Breast epithelium (tissue), 3 donors: ENCODE data around the gene CPA5.

Source experiments
- CTCF ChIP-seq, 3 donors: fragments of 450-650 bp; IDR thresholded peaks; one replicate each; pipeline ENCODE4 v1.5.1; 2016 to 2017; ENCODE audit warnings: antibody characterized with exemption in 3 of 3, mild to moderate bottlenecking in 3 of 3, moderate library complexity in 3 of 3
- POLR2AphosphoS5 ChIP-seq, 3 donors: sonication (generic); formaldehyde crosslinking; IDR thresholded peaks; one replicate each; pipeline ENCODE4 v1.6.1; 2017; ENCODE audit warnings: antibody characterized with exemption in 3 of 3

GRCh38 chr7:130415006-130415405, 70.4 kb downstream of the CPA5 start:
- TF ChIP-seq CTCF (IDR thresholded peaks at IDR 0.05) (no peak), POLR2AphosphoS5 (IDR thresholded peaks at IDR 0.05) (no peak)
